Measurements from ENCODE around the gene LRRC71.
A peak's percentile ranks its signal among the peaks of the same experiment; 100 is the strongest.

Gene LRRC71

DNA sequence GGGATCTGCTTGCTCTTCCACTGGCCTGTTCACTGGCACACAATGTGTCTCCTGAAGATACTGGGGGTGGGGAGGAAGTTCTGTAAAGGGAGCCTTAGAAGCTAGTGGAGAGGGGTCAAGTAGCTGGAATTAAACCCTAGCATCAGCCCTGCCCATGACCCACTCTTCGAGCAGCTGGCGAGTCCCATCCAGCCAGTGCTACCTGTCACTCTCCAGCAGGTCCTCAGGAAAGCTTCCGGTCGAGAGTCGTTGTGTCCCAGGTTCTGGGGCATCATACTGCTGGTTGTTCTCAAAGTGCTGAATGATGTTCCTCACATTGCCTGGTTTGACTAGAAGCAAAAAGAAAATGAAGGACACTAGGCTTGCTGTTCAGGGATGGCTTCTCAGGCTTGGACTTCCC lies 30.9 kb downstream of the LRRC71 start:
- DNase-seq: no peak

DNA sequence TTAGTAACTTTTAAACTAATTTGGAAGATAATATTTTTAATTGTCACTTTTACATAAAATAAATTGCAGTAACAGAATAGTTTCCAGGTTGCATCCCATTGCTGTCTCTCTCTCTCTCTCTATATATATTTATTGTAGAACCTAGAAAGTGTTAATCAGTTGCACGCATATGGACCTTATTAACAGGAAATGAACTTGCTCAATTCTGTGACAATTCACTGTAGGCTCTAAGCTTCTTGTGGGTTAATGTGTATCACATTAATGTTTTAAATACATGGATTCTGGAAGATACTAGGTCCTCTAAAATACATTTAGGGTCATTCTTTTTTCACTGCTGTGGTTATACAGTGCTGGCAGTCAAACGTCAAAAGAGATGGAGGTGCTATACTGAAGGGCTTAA lies 33.1 kb downstream of the LRRC71 start:
- DNase-seq: no peak

DNA sequence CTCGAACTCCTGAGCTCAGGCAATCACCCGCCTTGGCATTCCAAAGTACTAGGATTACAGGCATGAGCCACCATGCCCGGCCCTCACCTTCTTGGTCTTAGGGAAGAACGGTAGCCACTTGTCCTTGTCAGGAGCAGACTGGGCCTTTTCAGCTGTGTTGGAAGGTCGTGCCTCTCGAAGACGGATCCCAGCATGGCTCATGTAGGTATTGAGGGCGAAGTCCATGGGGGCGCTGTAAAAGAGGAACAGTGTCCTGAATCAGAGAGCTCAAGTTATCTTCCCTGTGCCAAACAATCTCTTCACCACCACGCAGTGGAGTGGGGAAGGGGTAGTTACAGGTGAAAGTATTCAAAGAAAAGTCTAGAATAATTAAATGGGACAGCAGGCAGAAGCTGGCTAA lies 35.9 kb downstream of the LRRC71 start:
- DNase-seq: no peak

DNA sequence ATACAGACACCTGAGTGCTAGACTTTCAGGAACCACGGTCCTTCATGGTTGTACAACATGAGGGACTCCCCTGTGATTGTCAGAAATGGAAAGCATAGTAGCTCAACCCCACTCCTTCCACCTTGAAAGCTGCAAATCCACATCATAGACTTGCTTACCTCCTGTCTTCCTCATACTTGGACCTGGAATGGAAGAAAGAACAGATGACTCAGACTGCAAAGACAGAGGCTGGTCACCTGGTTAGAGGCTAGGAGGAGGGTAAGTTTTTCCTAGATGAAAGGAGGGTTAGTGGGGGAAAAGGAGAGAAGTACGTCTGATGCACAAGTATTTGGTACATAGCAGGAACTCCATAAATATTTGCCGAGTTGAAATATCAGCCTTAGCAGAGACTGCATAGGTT lies 37.2 kb downstream of the LRRC71 start:
- DNase-seq: no peak

DNA sequence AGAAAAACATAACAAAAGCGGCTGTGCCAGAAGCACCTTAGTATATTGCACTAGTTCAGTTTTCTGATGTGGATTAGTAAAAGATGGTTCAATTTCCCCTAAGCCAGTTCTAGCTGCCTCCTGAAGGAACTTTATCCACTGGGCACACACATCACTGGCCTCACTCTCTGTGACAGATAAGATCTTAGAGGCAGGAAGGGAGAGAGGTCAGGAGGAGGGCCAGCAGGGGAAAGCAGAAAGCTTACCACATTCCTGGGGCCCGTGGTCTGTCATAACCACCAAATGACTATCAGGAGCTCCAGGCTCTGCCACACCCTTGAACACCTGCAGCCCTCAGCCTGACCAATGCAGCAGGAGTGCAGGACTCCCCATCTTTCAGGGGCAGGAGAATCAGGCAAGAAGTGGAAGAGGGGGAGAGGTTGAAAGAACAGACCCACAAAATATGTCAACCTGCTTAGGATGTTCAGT lies 37.8 kb downstream of the LRRC71 start:
- no peak for DNase-seq

DNA sequence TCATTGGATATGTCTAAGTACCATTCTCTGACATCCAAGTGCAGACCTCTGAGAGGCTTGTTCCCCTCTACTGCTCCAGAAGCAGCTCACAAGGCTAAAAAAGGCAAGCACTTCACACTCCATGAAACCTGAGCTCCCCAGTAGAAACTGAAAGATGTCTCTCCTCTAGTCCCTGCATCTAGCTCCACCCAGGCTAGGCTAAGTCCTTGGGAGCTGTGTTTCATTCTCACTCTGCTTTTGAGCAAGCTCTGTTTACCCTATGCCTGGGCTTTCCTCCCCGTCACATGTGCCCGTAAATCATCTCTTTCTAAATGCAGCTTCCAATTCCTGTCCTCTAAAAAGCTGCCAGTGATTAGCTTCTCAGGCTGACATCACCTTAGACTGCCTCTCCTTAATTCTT lies 39.0 kb downstream of the LRRC71 start:
- DNase-seq: no peak

DNA sequence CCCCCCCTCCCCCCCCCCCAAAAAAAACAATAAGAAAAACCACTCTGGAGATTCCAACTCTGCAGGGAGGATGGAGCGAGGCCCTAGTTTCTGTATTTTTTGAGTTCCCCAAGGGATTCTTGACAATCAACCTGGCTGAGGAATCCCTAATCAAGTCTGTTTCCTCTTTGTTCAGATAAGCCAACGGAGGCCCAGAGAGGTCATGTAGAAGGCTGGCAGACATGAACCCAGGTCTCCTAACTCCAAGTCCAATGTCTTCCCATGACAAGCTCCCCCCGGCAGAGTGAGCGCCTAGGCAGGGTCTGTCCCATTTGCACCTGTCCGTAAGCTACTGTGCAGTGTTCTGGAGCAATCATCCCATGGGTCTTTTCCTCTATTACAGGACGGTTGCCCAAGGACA lies 39.5 kb downstream of the LRRC71 start:
- DNase-seq: no peak

DNA sequence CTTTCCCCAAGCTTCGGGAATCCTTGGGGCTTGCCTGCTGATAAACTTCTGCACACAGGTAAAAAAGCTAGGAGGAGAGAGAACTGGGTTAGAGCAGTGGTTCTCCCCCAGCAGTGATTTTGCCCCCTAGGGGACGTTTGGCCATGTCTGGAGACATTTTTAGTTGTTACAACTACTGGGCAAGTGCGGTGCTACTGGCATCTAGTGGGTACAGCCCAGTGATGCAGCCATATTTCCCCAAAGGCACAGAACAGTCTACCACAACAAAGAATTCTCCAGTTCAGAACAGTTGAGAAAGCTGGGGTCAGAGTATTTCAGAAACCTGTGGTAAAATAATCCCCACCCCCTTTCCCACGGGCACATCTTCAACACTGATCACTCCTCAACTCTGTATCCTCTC lies 41.3 kb downstream of the LRRC71 start:
- no peak for DNase-seq

DNA sequence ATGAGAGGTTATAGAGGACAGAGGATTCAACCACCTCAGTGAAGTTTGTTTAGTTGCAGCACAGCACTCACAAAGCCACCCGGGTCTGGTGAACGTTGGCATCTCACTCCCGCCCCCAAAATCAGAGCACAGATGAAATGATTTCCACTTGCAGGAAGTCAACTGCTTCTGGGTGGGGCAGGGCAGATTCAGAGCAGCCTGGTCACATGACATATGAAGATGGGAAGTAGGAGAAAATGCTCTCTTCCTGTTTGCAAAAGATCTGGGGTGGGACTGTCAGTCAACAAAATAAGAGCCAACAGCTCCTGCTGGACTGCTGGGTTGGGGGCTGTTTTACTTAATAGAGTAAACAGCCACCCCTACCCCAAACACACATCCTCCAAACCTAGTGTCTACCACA lies 43.2 kb downstream of the LRRC71 start:
- no peak for DNase-seq

DNA sequence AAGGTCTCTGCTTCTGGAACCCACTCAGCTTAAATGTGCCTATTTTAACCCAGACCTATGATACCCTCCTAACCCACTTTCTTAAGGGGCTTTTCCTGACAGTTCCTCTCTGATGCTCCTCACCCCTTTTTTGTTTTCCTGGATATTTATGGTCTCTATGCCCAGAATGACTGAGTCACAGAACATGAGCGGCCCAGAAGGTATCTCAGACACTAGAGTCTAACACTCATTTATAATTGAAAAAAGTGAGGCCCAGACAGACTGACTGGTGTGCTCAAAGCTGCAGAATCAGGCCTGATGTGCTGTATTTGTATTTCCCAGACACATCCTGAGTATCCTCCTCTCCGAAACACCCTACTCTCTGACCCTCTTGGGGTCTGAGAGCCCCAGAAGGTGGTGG lies 44.0 kb downstream of the LRRC71 start:
- DNase-seq: no peak

DNA sequence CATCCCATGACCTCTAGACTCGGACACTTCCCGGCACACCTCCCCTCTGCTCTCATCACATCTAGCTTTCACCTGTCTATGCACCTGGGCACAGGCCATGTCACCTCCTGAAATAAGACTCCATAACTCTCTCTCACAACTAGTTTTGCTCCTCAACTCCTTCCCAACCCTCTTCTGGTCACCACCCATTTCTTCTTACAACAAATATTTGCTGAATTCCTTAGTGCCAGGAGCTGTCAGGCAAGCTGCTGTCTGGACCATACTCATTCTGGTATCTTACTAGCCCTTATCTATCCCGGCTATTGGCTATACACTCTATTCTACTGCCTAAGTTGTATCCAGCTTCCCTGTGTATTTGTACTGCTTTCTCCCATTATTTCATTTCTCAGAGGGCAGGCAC lies 49.1 kb downstream of the LRRC71 start:
- no peak for DNase-seq

DNA sequence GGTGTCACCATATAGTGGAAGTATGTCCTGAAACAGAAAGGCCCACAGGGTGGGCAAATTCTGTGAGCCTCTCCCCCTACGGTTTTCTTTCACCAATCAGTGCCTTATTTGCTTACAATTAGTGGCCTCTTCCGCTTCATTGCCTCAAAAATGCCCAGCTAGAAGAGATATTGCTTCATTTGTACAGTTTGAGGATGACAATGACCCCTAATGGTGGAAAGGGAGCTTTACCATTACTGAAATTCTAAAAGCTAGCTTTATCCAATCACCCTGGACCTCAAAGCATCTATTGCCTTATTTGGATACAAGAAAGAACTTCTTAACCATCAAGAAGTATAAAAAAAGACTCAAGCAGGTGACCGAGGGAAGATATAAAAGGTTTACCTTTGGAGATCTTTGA lies 49.6 kb downstream of the LRRC71 start:
- peak; percentile 20 for DNase-seq

DNA sequence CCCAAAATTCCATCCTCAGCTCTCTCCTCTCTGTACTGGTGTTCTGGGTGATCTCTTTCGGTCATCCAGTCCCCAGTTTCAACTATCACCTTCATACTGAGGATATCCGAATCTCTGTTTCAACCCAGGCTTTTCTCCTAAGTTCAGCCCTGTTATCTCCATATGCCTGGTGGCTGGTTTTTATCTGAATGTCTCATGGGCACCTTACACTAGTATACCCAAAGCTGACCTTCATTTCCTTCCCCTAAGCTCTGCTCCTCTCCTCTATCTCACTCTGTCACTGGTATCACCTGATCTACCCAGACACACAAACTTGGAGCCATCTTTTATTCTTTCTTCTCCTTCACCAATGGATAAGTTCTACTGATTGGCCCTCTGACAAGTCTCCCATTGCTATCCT lies 53.0 kb downstream of the LRRC71 start:
- DNase-seq: no peak

DNA sequence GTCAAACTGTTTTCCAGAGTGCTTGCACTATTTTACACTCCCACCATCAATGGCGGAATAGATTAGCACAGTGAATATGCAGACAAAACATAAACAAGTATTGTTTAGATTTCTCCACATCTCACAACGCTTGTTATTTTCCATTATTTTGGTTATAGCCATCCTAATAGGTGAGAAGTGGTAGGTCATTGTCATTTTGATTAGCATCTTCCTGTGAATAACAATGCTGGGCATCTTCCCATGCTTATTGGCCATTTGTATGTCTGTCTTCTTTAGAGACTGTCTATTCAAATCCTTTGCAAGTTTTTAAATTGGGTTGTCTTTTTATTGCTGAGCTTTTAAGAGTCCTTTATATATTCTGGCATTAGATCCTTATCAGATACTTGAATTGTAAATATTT lies 54.7 kb downstream of the LRRC71 start:
- no peak for DNase-seq

DNA sequence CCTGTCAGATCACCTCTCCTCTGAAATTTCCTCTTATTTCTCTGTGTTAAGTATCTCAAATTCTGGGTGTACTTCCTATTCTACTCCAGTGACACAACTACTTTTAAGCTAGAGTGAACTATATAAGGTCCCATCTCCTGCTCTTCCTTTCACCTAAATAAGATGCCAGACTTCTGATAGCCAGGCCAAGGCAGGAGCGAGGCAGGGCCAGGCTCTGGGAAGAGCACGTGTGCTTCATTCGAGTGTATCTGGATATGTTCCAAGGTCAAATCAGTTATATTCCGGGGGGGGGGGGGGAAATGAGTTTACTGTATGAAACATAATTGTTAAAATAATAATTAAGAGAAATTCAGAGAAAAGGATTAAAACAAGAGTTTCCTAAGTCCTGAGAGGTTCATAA lies 60.1 kb downstream of the LRRC71 start:
- no peak for DNase-seq
